ENCODE results near the gene PODNL1.

PODNL1 gene

DNA sequence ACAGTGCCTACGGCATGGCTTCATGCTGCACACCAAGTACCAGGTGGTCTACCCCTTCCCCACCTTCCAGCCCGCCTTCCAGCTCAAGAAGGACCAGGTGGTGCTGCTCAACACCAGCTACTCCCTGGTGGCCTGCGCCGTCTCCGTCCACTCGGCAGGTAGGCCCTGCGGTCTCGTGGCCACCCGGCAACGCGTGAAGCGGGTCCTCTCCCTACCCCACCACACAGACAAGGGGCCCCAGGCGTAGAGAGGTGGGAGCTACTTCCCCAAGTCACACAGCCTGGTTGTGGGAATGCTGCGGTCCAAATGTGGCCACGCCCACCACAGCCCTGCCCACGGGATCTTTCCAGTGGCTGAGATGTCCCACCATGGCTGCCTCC lies 18.1 kb upstream of the PODNL1 start:
- no peak for DNase-seq

GRCh38 chr19:13955662-13956364 lies 17.6 kb upstream of the PODNL1 start:
- DNase-seq: no peak

GRCh38 chr19:13954185-13954584 lies 16.0 kb upstream of the PODNL1 start:
- no peak for DNase-seq

DNA sequence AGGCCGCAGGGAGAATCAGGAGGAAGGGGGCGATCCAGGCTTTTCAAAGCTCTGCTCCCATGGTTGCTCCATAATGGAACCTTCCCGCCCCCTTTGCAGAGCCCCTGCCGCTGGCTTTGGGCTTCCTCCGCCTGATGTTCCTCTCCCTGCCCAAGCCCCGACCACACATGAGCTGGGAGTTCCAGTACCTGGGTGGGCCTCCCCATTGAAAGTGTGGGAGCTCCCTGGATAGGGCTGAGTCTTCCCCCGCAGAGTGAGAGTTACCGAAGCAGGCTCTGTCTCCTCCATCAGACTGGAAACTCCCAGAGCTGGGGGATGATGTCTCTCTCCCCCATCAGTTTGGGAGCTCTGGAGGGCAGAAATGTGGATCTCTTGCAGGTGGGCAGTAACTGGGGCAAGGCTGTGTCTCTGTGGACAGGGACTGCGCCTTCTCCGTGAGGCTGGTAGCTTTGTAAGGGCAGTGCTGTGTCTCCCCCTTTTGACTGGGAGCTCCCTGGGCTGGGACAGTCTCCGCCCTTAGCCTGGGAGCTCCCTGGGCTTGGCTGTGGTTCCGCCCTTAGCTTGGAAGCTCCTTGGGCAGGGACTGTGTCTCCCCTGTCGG lies 14.8 kb upstream of the PODNL1 start:
- no peak for DNase-seq

- peak; percentile 99 for DNase-seq
These were observed 14.1 kb upstream of the PODNL1 start, which contains the start of gene DCAF15 for GRCh38 chr19:13952154-13952930. Gene DCAF15, plus strand, starts transcription at chr19:13952509. Its CDS starts 4 bp downstream, at chr19:13952513.

DNA sequence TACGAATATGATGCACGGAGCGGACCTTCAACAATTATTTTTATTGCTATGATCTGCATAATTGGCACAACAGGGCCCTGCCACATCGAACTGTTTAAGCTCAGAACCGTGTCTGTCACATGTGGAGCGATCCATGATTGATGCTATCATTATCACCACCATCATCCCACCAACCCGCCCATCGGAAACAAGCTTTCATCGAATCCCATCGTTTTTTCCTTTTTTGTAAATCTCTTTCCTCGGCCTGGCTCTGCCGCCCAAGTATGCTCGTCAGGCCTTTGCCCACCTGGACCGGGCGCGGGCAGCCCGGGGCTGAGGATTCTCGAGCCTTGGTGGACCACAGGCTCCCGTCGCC lies 13.6 kb upstream of the PODNL1 start:
- no peak for DNase-seq

- no peak for DNase-seq
These were observed 12.8 kb upstream of the PODNL1 start for GRCh38 chr19:13951043-13951442.

DNA sequence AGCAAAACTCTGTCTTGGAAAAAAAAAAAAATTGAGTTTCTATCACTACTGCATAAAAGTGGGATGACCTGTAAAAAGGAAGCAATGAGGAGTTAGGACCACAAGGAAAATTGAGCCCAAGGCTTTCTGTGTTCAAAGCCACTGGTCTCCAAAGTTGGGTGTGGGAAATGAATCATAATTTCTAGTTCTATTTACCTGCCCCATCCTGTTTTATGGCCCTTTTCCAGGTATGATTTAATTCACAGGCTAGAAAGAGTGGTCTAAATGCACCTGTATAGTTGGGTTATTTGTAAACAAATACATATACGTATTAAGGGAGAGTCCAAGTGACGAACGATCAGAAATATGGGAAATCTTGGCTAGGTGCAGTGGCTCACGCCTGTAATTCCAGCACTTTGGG lies 8.2 kb upstream of the PODNL1 start:
- no peak for DNase-seq

DNA sequence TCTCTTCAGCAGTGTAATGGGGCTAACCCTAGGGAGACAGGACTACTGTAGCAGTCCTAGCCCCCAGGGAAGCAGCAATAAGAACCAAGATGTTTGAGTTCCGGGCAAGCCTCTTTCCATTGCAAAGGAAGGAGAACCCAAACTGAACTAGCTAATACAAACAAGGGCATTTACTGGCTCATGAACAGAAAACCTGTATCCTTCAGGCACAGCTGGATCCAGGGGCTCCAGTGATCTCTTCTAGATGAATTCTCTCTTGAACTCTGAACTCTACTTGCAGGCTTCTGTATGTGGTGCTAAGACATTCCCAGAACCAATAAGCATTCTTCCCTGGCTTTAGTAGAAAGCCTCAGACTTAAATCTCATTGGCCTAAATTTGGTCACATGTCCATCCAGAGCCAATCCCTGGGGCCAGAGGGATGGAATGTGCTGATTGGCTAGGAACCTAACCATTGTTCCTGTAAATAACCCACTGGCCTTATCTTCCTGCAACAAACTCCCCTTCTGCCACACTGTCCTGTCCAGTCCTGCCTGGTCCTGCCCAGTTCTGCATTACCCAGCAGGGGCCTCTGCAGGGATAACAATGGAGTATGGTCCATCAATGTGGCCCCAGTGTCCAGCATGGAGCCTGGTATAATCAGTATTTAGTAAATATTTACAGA lies 3.9 kb upstream of the PODNL1 start:
- no peak for DNase-seq

DNA sequence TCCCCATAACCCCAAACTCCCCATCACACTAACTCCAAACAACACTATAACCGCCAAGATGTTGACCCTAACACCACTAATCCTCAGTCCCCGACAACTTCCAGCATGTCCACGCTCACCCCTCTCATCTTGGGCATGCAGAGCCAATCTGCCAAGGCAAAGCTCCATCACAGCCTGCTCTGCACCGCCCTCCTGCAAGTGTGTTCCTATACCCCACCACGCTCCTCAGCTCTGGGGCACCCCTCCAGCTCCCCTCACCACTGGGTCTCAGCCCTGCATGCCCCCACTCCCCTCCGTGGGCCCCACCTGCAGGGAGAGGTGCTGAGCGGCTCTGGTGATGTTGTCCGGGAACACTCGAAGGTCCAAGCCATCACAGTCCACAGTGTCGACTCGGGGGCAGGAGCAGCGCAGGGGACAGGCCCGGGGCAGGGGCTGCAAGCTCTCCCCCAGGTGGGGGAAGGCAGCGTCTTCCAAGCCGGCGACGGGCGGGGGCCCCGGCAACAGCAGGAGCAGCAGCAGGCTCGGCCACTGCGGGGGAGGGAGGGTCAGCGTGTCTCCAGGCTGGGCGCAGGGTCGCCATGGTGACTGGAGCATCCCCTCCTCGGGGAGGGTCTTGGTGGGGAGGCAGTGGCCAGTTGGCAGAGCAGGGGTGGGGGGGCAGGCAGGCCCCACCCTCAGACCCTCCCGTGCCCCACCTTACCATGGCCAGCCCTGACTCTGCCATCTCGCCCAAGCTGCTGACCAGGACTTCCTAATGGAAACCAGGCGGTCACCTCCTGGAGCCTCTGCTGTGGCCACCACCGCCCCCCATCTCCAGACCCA lies 527 bp downstream of the PODNL1 start:
- no peak for DNase-seq

- no peak for DNase-seq
These were observed 2.3 kb downstream of the PODNL1 start for GRCh38 chr19:13935765-13936510.

DNA sequence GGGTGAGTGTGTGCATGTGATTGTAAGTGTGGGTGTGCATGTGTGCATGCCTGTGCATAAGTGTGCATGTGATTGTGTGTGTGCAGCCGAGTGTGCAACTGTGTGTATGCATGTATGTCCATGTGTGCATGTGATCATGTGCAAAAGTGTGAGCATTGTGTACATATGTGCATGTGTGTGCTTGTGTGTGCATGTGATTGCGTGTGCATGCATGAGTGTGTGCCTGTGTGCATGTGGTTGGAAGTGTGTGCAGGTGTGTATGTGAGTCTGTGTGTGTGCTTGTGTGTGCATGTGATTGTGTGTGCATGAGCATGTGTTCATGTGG lies 3.5 kb downstream of the PODNL1 start:
- DNase-seq: no peak

DNA sequence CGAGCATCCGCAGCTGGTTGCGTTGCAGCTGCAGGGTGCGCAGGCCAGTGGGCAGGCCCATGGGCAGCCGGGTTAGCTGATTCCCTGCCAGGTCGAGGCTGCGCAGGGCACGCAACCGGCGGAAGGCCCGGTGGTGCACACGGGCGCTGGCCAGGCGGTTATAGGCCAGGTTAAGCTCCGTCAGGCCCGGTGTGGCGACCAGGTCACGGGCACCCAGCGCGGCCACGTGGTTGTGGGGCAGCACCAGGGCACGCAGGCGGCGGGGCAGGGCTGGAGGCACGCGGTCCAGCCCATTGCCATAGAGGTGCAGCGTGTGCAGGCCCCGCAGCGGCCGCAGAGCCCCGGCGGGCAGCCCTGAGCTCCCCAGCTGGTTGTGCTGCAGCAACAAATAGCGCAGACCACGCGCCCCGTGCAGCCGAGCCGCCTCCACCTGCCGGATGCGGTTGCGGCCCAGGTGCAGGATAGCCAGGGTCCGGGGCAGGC lies 5.3 kb downstream of the PODNL1 start:
- DNase-seq: no peak

GRCh38 chr19:13932149-13932637 lies 6.0 kb downstream of the PODNL1 start:
- DNase-seq: no peak

DNA sequence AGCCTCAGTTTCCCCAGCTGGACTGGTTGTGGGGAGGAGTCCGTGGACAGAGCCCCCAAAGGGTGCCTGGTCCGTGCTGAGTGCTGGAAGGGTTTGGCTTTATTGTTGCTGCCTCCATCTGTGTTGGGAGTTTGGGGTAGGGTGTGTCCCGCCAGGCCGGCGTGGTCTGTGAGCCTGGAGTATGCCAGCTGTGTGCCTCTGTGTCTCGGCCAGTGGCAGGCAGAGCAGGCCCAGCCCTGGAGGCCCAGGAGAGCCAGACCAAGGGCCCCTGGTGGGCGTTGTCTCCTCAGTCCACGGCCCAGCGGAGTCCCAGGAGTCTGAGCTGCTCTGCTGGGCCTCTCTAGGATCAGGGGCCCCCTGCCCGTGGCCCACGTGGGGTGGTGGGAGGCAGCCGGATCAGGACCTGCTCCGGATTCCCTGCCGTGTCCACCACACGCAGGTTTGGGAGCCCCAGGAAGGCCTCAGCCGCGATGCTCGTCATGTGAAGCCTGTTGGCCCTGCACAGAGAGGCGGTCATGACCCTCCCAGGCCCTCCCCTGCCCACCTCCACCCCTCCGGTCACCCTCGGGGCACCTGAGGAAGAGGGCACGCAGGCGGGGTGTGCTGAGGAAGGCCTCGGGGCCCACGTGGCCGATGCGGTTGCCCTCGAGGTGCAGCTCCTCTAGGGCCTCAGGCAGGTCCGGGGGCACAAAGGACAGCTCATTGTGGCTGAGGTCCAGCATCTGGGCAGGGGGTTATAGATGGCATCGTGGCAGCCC lies 6.6 kb downstream of the PODNL1 start:
- no peak for DNase-seq

DNA sequence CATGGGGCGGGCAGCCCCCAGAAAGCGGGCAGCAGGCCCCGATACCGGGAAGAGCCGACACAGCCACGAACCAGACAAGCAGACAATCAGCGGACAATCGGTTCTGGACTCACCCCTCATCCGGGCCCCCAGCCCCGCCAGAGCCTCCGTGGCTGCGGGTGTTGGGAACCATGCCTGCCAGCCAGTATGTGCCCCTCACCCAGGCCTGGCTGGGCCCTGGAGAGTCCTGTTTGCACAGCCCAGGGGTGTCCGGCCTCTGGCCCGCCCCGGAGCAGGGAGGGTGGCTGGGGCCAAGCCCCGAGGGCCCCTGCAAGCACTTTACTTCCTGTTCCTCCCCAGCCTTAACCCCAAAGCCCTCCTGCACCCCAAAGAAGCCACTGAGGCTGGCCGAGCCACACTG lies 7.8 kb downstream of the PODNL1 start:
- DNase-seq: no peak

DNA sequence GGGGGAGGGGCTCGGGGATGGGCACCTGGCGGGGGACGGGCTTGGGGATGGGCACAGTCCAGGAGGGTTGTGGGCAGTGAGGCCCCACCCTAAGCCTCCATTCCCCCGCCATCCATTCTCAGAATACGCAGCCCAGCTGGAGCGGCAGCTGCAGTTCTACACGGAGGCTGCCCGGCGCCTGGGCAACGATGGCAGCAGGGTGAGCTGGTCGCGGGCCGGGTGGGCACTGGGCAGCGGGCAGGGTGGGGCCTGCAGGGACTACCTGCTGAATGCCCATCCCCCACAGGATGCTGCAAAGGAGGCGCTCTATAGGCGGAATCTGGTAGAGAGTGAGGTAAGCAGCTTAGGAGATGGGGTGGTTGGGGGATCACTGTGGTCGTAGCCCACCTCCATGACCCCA lies 8.3 kb downstream of the PODNL1 start:
- no peak for DNase-seq

- DNase-seq: no peak
These were observed 8.9 kb downstream of the PODNL1 start for GRCh38 chr19:13929340-13929739.

DNA sequence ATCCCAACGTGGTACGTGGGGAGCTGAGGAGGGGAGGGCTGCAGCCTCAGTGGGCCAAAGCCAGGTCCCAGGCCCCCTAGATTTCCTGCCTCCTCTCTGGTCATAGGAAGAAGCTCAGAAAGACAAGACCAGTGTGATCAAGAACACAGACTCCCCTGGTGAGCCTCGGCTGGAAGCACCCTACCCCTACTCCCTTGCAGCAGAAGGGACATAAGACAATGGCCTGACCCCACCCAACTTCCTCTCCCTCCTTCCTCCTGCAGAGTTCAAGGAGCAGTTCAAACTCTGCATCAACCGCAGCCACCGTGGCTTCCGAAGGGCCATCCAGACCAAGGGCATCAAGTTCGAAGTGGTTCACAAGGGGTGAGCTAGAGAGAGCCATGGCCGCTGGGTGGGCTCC lies 11.5 kb downstream of the PODNL1 start:
- DNase-seq: no peak

DNA sequence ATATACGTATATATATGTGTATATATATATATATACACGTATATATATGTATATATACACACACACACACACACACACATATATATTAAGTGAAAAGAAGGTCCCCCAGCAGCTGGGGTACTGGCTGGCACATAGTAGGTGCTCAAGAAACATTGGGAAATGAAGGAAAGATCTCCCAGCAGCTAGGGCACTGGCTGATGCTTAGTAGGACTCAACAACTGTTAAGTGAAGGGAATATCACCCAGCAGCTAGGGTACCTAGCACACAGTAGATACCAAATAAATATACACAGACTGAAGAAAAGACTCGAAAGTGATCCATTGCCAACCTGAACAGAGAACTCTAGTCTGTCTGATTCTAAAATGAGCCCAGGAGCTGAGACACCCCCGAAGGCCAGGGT lies 12.2 kb downstream of the PODNL1 start:
- no peak for DNase-seq

Data from right forelimb (tissue), 1 donor.